Stimulated activated CD4-positive, alpha-beta T cell treated with anti-CD3 and anti-CD28 coated beads, Interleukin-2, amount 100 ng/mL, for 4 hours (primary cell): ENCODE data around the gene MAGEA1.
"Not testable (repeated sequence)": the region's sequence is repeated elsewhere in the genome, so short reads cannot be mapped to it uniquely, and the experiment has no call there.

Experiments used
- DNase-seq: peaks from one replicate; pipeline ENCODE4 v3.0.0-alpha.2; 2020; ENCODE audit warnings: low read depth

MAGEA1 gene, protein sequence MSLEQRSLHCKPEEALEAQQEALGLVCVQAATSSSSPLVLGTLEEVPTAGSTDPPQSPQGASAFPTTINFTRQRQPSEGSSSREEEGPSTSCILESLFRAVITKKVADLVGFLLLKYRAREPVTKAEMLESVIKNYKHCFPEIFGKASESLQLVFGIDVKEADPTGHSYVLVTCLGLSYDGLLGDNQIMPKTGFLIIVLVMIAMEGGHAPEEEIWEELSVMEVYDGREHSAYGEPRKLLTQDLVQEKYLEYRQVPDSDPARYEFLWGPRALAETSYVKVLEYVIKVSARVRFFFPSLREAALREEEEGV

DNA sequence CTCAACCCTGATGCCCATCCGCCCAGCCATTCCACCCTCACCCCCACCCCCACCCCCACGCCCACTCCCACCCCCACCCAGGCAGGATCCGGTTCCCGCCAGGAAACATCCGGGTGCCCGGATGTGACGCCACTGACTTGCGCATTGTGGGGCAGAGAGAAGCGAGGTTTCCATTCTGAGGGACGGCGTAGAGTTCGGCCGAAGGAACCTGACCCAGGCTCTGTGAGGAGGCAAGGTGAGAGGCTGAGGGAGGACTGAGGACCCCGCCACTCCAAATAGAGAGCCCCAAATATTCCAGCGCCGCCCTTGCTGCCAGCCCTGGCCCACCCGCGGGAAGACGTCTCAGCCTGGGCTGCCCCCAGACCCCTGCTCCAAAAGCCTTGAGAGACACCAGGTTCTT is at the start of gene MAGEA1:
Gene MAGEA1 (plus strand): TSS at position 154 of the 400 bp plus-strand sequence. CDS start 3,106 bp downstream, outside the sequence.
- no peak for DNase-seq

DNA sequence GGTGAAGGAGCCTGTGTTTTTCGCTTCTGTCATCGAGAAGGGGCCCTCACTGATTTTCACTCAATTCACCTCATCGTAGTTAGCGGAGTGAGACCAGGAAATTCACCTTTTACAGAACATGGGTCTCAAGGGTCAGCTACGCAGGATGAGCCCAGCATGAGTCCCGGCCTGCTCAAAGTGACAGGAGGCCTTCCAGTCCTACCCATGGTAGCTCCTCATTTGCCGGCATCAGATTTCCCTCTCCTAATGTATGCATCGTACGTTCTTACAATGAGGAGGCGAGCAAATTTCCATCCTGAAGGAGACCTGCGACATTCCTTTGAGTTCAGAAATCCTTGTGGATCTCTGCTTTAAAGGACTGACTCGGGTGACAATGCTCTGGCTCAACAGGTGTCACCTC is 46.2 kb upstream of the MAGEA1 start:
- DNase-seq = not testable (repeated sequence)

DNA sequence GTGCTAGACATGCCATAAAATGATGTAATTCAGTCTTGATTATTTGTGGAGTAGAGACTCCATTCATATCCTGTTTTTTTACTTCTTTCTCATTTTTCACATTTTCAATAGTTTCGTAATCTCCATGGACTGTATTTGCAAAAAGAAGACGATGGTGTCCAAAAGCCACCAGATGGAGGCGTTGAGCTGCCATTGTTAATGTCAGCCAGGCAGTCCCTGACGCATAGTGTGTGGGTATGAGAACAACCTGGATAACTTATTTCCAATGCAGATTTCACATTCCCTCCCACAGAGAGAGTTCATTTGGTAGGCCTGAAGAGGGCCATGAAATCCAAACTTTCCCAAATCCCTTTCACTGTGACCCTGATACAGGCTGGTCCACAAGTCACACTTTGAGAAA is 40.0 kb upstream of the MAGEA1 start:
- not testable (repeated sequence) for DNase-seq

DNA sequence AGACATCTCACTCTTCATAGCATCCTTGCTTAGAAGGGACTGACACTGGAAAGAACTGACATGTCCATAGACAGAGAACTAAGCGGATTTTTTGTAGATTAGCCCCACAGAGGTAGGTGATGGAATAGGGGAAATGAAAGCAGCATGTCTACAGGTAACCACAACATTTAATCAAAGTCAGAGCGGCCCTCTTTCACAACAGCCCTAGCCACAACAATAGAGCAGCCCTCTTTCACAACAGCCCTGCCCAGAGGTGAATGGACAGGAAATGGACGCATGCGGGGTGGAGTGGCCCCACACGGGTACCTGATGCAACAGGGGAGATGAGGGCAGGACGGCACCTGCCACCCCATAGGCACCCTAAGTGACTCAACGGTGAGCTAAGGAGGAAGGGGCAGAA is 32.8 kb upstream of the MAGEA1 start:
- not testable (repeated sequence) for DNase-seq

DNA sequence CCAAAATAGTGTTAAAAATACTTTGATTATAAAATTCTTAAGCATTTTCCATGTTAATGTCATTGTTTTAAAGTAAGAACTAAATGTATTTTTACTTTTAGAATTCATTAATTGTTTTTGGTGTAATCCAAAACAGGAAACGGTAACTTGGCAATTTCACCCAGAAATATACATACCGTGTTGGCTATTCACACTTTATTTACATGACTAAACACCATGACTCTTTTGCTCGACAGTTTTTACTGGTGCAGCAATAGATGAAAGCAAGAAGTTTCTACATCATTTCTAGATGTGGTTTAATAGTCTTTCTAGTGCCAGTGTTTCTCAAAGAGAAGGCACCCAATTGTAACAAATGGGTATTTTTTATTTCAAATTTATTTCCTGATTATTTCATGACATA is 25.6 kb upstream of the MAGEA1 start:
- DNase-seq = no peak

DNA sequence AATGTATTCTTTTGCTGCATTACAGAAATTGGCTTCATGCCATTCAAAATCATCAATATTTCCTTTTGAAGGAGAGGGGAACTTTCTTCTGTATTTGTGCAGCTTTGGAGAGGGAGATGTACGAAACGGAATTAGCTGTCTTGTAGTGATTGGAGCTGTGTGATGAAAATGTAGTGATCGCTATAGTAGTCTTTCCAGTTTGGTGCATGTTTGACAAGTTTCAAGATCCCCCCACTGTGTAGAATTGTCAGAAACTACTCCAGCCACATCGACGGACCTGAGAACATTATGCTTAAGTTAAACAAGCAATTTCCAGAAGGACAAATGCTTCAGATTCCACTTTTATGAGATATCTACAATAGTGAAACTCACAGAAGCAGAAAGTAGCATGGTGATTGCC is 21.6 kb upstream of the MAGEA1 start:
- no peak for DNase-seq

DNA sequence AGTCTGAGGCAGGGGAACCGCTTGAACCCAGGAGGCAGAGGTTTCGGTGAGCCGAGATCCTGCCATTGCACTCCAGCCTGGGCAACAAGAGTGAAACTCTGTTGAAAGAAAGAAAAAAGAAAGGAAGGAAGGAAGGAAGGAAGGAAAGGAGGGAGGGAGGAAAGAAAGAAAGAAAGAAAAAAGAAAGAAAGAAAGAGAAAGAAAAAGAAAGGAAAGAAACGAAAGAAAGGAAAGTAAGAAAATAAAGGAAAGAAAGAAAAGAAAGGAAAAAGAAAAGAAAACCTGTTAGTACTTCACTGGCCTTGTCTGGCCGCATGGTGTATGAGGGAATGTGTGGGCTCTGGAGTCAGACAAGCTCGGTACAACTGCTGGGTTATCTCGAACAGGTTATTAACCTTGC is 20.8 kb upstream of the MAGEA1 start:
- DNase-seq = no peak

DNA sequence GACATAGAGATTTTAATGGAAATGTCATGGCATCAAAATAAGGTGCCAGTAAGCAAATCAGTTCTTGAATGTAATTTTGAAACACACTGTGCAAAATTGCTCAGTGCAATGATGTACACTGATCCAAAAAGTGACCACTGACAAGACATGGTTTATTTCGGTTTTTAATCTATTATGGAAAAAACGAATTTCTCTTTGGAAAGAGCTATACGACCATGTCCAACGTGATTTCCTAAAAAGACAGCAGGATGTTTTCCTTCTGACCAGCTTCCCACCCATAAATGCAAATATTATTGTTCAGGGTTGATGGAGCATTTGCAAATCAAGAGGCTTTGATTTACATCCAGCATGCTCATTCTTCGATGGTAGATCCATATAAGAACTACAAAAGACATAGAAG is 17.1 kb upstream of the MAGEA1 start:
- DNase-seq = no peak

DNA sequence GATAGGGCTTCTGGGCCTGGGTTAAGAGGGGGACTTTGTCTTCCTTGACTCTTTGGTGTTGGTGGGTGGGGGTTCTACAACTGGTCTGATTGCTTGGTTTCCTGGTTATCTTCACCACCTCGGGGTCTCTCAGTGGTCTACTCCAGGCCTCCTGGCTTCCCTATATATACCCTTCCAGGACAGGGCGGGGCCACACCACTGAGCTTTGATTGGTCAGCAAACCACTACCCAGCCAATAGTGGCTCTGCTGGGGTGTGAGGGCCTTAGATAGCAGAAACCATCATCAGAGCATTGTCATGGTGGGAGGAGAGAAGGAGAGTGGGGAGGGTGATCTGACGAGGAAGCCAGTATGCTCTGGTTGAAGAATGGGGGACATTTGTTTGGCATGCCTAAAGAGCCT is 14.4 kb upstream of the MAGEA1 start:
- no peak for DNase-seq

DNA sequence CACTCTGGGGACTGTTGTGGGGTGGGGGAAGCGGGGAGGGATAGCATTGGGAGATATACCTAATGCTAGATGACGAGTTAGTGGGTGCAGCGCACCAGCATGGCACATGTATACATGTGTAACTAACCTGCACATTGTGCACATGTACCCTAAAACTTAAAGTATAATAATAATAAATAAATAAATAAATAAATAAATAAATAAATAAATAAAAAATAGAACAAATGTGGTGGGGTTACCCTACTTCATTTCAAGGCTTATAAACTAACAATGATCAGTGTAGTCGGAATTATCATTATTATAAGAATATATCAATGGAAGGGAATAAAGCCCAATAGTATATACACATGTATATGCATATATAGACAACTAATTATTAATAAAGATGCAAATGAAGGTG is 10.7 kb upstream of the MAGEA1 start:
- not testable (repeated sequence) for DNase-seq

DNA sequence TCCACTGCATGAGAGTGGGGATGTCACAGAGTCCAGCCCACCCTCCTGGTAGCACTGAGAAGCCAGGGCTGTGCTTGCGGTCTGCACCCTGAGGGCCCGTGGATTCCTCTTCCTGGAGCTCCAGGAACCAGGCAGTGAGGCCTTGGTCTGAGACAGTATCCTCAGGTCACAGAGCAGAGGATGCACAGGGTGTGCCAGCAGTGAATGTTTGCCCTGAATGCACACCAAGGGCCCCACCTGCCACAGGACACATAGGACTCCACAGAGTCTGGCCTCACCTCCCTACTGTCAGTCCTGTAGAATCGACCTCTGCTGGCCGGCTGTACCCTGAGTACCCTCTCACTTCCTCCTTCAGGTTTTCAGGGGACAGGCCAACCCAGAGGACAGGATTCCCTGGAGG is 2.7 kb downstream of the MAGEA1 start:
- no peak for DNase-seq

DNA sequence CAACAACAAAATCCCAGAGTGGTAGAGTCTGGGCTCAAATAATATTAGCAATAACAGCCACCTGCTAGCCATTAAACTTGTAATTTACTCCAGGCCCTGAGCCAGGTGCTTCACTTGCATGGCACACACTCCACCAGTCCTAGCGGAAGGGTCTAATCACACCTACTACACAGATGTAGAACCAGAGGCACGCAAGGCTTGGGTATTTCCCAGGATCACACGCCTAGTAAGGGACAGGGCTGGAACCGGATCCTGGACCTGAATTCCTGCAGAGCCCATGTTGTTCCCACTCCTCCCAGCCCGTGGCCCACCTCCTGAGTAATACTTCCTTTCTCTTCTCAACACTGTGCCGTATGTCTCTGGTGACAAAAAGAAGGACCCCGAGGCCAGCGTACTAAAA is 5.7 kb downstream of the MAGEA1 start:
- DNase-seq = no peak

DNA sequence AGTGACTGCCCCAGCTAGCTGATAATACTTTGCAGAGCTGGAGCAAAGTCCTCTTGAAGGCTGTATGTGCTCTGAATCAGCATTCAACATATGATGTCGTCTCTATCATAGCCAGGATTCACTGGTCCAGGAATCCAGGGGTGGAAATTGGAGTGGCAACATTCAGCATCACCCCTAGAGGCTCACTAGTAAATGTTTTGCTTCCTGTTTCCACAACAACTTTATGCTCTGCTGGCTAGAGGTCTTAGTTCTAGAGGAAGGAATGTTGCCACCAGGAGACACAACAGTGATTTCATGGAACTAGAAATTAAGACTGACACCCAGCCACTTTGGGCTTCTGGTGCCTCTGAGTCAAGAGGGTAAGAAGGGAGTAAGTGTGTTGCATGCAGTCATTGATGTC is 11.3 kb downstream of the MAGEA1 start:
- no peak for DNase-seq

DNA sequence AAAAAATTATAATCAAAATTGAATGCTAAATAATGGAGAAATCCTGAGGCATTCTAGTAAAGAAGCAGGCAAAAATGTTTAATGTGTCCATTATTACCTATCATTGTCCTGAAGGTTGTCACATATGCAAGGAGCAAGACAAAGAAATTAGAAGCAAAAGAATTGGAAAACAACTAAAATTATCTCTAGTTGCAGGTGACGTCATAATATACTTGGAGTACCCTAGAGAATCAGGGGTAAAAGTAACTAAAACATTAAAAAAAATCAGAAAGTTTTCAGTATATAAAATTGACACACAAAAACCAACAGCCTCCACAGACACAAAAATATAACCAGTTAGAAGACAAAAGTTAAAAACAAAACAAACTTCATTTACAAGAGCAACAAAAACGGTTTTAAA is 21.4 kb downstream of the MAGEA1 start:
- DNase-seq = no peak

DNA sequence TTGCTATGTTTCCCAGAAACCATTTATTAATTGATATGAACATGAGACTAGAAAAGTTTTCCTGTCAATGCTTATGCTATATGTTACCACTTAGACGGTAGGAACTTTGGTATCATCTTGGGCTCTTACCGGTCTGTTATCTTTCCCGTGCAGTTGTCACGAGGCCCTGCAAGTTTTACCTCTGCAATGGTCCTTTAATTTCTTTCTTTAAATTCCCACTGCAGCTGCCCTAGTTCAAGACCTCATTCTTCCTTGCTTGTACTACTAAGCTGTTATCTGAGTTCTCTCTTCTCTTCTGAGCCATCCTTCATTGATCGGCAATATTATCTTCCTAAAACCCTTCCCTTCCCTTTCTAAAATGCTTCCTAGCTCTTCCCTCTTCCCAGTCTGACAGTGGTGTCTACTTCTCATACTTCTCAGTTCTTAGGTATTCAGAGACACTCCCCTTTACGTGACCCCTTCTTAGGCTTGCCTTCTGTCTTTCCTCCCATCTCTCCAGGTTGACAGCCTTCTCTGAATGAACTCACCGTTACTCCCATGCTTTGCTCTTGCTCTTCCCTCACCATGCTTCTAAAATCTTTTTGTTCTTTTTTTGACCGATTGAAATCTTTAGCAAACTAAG is 27.5 kb downstream of the MAGEA1 start:
- no peak for DNase-seq

DNA sequence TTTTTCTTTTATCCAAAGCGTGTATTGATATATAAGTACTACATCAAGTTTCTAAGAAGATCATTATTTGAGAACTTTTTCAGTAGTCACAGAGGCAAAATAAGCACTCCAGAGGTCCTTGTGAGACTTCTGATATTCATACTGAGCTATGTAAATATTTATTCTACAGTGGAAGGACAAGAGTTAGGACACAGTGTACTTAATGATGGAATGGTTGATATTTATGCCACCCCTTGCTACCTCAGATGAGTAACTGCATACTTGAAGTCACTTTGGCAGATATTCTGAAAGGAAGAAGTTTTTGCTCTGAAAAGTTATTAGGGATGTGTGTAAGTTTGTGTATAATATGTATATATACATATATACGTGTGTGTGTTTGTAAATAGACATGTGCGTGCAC is 30.3 kb downstream of the MAGEA1 start:
- DNase-seq = no peak

DNA sequence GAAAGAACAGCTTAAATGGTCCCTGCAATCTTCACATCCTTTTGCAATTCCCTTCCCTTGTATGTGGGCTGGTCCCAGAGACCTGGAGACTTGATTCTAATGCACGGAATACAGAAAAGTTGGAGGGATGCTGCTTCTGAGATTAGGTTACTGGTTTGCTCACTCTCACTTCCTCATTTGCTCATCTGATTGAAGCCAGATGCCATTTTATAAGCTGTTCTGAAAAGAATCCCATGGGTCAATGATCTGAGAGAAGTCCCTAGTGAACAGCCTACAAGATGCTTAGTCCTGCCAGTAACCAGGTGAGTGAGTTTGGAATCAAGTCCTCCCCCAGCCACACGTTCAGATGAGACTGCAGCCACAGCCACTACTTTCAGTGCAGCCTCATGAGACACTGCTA is 35.9 kb downstream of the MAGEA1 start:
- DNase-seq = no peak

DNA sequence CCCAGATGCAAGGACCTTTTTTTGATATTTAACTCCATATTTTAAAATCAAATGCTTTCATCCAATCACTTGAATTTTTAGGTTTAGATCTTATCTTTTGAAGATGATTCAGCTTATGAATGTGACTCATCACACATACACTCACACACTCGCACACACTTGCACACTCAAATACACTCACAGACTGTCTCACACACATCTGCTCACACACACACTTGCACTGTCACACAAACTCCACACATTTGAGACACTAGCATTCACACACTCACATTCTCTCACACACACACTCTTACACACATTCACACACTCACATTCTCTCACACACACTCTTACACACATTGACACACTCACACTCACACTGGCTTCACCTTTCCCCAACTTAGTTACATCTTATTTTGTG is 37.8 kb downstream of the MAGEA1 start:
- DNase-seq = no peak

DNA sequence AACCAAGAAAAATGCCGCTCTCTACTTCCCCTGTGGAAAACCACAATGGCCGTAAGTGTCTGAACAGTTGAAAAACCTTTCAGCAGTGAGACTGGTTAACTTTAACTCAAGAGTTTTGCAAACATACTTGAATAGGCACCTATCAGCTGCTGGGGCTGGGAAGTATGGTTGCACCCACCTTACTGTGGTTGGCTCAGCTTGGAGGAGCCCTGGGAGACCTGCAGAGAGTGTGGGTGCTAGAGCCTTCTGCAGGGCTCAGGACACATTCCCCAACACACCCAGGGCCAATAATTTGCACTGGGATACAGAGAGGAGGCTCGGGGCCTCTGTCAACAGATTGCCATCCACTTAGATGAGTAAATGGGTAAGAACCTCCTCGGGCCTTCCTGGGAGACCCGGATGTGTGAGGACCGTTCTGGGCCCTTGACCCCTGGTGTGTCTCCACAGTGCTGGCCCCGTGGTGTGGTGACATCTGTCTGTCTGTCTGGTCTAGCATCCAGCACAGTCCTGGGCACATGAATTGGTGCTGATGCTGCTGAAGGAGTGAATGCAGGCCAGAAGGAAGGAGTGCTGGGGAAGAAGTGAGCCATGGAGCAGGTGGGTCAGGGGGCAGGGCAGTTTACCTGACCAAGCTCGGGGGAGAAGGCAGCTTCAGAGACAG is 46.5 kb downstream of the MAGEA1 start:
- no peak for DNase-seq

DNA sequence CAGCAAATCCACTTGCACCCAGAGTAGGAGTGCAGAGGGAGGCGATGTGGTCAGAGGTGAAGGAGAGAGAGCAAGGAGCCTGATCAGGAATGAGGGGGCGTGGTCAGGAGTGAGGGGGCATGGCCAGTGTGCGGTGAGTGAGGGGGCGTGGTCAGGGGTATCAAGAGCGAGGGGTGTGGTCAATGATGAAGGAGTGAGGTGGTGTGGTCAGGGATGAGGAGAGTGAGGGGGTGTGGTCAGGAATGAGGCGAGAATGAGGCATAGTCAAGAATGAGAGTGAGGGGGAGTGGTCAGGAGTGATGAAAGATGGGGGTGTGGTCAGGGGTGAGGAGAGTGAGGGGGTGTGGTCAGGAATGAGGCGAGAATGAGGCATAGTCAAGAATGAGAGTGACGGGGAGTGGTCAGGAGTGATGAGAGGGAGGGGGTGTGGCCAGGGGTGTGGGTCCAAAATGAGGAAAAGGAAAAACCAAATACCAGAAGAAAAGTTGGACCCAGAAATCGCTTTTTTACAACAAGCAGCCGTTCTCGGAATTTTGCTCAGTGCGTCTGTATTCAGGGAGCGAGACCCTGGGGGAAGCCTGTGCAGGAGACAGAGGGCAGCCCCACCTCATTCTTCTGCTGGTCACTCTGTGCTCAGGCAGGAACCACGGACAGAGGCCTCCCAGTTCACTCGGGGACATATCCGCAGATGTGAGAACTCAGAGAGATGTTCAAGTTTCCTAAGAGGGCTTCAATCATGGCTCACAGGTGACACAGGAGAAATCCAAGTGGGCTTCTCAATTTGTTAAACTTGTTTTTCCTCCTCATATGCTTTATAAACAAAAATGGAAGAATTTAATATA is 47.5 kb downstream of the MAGEA1 start:
- no peak for DNase-seq
